GM23338 (cell line): ENCODE data around the gene GABARAPL1. TPM values are rescaled to one million over a fixed set of nuclear protein-coding genes. Genes with fewer than 3 reads are reported as not detected.

Experiments used
- ATAC-seq: fragments of 200-7000 bp; cut with Tn5 transposase; 3 replicates; pipeline ENCODE4 v1.9.1; 2020
- DNase-seq: peaks from one replicate; pipeline ENCODE4 v3.0.0-alpha.2; 2015; ENCODE audit warnings: low spot score
- H2AFZ ChIP-seq: fragments of 200-600 bp; sonication (generic); 2 replicates; pipeline ENCODE4 v1.8.0; 2016; ENCODE audit warnings: antibody characterized with exemption, mild to moderate bottlenecking, moderate library complexity
- H3F3A ChIP-seq: fragments of 200-600 bp; sonication (generic); replicated peaks from 2 replicates; pipeline ENCODE4 v1.8.0; 2017; ENCODE audit warnings: antibody characterized with exemption, mixed run types, low read depth
- H3K27ac ChIP-seq: fragments of 200-600 bp; sonication (generic); 2 replicates; pipeline ENCODE4 v1.6.1; 2016; ENCODE audit warnings: low read depth
- H3K27me3 ChIP-seq: fragments of 200-600 bp; sonication (generic); 2 replicates; pipeline ENCODE4 v1.8.0; 2016; ENCODE audit warnings: mild to moderate bottlenecking, mixed run types, moderate library complexity; ENCODE audit not compliant: insufficient read depth
- H3K36me3 ChIP-seq: fragments of 200-600 bp; sonication (generic); 2 replicates; pipeline ENCODE4 v1.8.0; 2016; ENCODE audit warnings: mild to moderate bottlenecking; ENCODE audit not compliant: insufficient read depth
- H3K4me1 ChIP-seq: fragments of 200-600 bp; sonication (generic); 2 replicates; pipeline ENCODE4 v1.8.0; 2016; ENCODE audit warnings: mild to moderate bottlenecking, moderate library complexity; ENCODE audit not compliant: insufficient read depth
- H3K4me2 ChIP-seq: fragments of 200-600 bp; sonication (generic); 2 replicates; pipeline ENCODE4 v1.7.1; 2017; ENCODE audit warnings: mixed run types
- H3K4me3 ChIP-seq: fragments of 200-600 bp; sonication (generic); 2 replicates; pipeline ENCODE4 v1.6.1; 2016; ENCODE audit warnings: mixed run types
- H3K79me2 ChIP-seq: fragments of 200-600 bp; sonication (generic); replicated peaks from 2 replicates; pipeline ENCODE4 v1.8.0; 2017; ENCODE audit warnings: mild to moderate bottlenecking; ENCODE audit not compliant: insufficient read depth
- H3K9me2 ChIP-seq: fragments of 200-600 bp; sonication (generic); 2 replicates; pipeline ENCODE4 v1.8.0; 2017; ENCODE audit not compliant: insufficient read depth
- H4K20me1 ChIP-seq: fragments of 200-600 bp; sonication (generic); replicated peaks from 2 replicates; pipeline ENCODE4 v1.8.0; 2017; ENCODE audit warnings: mild to moderate bottlenecking; ENCODE audit not compliant: insufficient read depth
- H3K27ac Mint-ChIP-seq: 2 replicates; pipeline ENCODE4 v1.8.0; 2020; ENCODE audit warnings: inconsistent platforms, mild to moderate bottlenecking, moderate library complexity, mixed read lengths
- H3K27me3 Mint-ChIP-seq: 3 replicates; pipeline ENCODE4 v1.8.0; 2022; ENCODE audit warnings: low read depth, mild to moderate bottlenecking, moderate library complexity, mixed read lengths, inconsistent platforms; ENCODE audit not compliant: insufficient read depth, poor library complexity
- H3K36me3 Mint-ChIP-seq: 3 replicates; pipeline ENCODE4 v1.8.0; 2021; ENCODE audit warnings: low read depth, mild to moderate bottlenecking, inconsistent platforms, moderate library complexity, mixed read lengths
- H3K4me1 Mint-ChIP-seq: 3 replicates; pipeline ENCODE4 v1.8.0; 2020; ENCODE audit warnings: mild to moderate bottlenecking, inconsistent platforms, mixed read lengths
- H3K4me3 Mint-ChIP-seq: 3 replicates; pipeline ENCODE4 v1.8.0; 2021; ENCODE audit warnings: moderate library complexity, mild to moderate bottlenecking, inconsistent platforms, mixed read lengths
- H3K9me3 Mint-ChIP-seq: 3 replicates; pipeline ENCODE4 v1.8.0; 2020; ENCODE audit warnings: moderate library complexity, mild to moderate bottlenecking, inconsistent platforms, mixed read lengths
- CREB1 ChIP-seq: fragments of 250-450 bp; sonication (Bioruptor Pico); IDR thresholded peaks from 2 replicates; pipeline ENCODE4 v1.5.0; 2020; ENCODE audit warnings: low read depth, mild to moderate bottlenecking, moderate library complexity
- CTCF ChIP-seq, 2 experiments: fragments of 200-600 bp in 1 of 2; sonication (generic) in 1 of 2; conservative IDR thresholded peaks; 2 replicates each; pipeline versions ENCODE4 v1.5.1 to v1.6.1; 2016 to 2017; ENCODE audit warnings: antibody characterized with exemption in 2 of 2, low read depth in 2 of 2, mild to moderate bottlenecking in 2 of 2, moderate library complexity in 1 of 2
- ETS1 ChIP-seq: IDR thresholded peaks from 2 replicates; pipeline ENCODE4 v1.6.1; 2016; ENCODE audit warnings: antibody characterized with exemption
- EZH2 ChIP-seq: fragments of 200-600 bp; sonication (generic); IDR thresholded peaks from one replicate; pipeline ENCODE4 v1.8.0; 2017; ENCODE audit warnings: antibody characterized with exemption, mild to moderate bottlenecking, low read depth; ENCODE audit not compliant: unreplicated experiment
- EZH2phosphoT487 ChIP-seq: fragments of 200-600 bp; sonication (generic); IDR thresholded peaks from one replicate; pipeline ENCODE4 v1.8.1; 2018; ENCODE audit warnings: antibody characterized with exemption; ENCODE audit not compliant: unreplicated experiment
- JUNB ChIP-seq: IDR thresholded peaks from one replicate; pipeline ENCODE4 v1.6.1; 2016; ENCODE audit warnings: antibody characterized with exemption; ENCODE audit not compliant: unreplicated experiment
- NANOG ChIP-seq: IDR thresholded peaks from 2 replicates; pipeline ENCODE4 v1.6.1; 2016; ENCODE audit warnings: antibody characterized with exemption, borderline replicate concordance
- POLR2AphosphoS5 ChIP-seq: IDR thresholded peaks from 2 replicates; pipeline ENCODE4 v1.6.1; 2016; ENCODE audit warnings: antibody characterized with exemption, low read depth
- REST ChIP-seq: IDR thresholded peaks from one replicate; pipeline ENCODE4 v1.6.1; 2018; ENCODE audit warnings: antibody characterized with exemption; ENCODE audit not compliant: unreplicated experiment
- STAT1 ChIP-seq: IDR thresholded peaks from one replicate; pipeline ENCODE4 v1.6.1; 2016; ENCODE audit warnings: antibody characterized with exemption; ENCODE audit not compliant: unreplicated experiment
- ZNF114 ChIP-seq: fragments of 250-450 bp; sonication (Bioruptor Pico); IDR thresholded peaks from 2 replicates; pipeline ENCODE4 v1.5.0; 2020; ENCODE audit warnings: mild to moderate bottlenecking, moderate library complexity
- ZNF331 ChIP-seq: fragments of 250-450 bp; sonication (Bioruptor Pico); IDR thresholded peaks from 2 replicates; pipeline ENCODE4 v1.5.0; 2020; ENCODE audit warnings: low read depth, mild to moderate bottlenecking, moderate library complexity
- ZNF462 ChIP-seq: fragments of 250-450 bp; sonication (Bioruptor Pico); IDR thresholded peaks from 2 replicates; pipeline ENCODE4 v1.5.0; 2020; ENCODE audit warnings: mild to moderate bottlenecking, moderate library complexity
- polyA plus RNA-seq: library from polyadenylated mRNA; unstranded; fragments of >200 nt; fragmentation: Nextera tagmentation; extraction: Ambion mirVana; gene quantifications from 2 replicates; pipeline ENCODE4 v1.2.1, GENCODE V29; 2016
- total RNA-seq: library from RNA; depleted of rRNA; stranded (reverse); fragments of >200 nt; shearing (Covaris generic); gene quantifications from 2 replicates; pipeline ENCODE4 v1.2.3, GENCODE V29; 2014

The GABARAPL1 gene
- total and polyA plus RNA-seq, 2 experiments from 2014 or later = 35.7 to 77.8 TPM

GRCh38 chr12:10242539-10242938 is 29.9 kb downstream of the GABARAPL1 start:
- no peak overlapping the region for H3K27ac ChIP-seq
- peaks cover 2% of the 10 kb centered on the region; the same call in 1 of the 3 replicates for H3K36me3 Mint-ChIP-seq
- H3K9me3 Mint-ChIP-seq = peaks cover 4% of the 10 kb centered on the region; the same call in 1 of the 3 replicates
- no peak overlapping the region for H2AFZ ChIP-seq
- no peaks in the 10 kb centered on the region for H3K27me3 ChIP-seq
- H4K20me1 ChIP-seq = no peaks in the 10 kb centered on the region
- H3K4me1 Mint-ChIP-seq = peaks cover 15% of the 10 kb centered on the region
- H3K79me2 ChIP-seq = no peaks in the 10 kb centered on the region
- no peak for ATAC-seq
- no peaks in the 10 kb centered on the region for H3K9me2 ChIP-seq
- H3K4me1 ChIP-seq = peaks cover 19% of the 10 kb centered on the region
- H3F3A ChIP-seq = no peaks in the 10 kb centered on the region
- TF ChIP-seq CTCF (conservative IDR thresholded peaks at IDR 0.05; ENCODE audit: low read depth in 2 of 2) = no peak
- TF ChIP-seq EZH2phosphoT487 = no peak
- no peak for TF ChIP-seq CREB1
- TF ChIP-seq EZH2 = no peak
- TF ChIP-seq POLR2AphosphoS5 = no peak
- TF ChIP-seq REST = no peak
- TF ChIP-seq ETS1 = no peak
- TF ChIP-seq ZNF462 (CRISPR knock-in tag) = no peak
- no peak for TF ChIP-seq NANOG
- no peak for TF ChIP-seq ZNF331 (CRISPR knock-in tag)
- TF ChIP-seq ZNF114 (CRISPR knock-in tag) = no peak
- no peak for TF ChIP-seq STAT1
- TF ChIP-seq JUNB = no peak
- H3K4me2 ChIP-seq = no peak overlapping the region
- H3K27ac Mint-ChIP-seq = no peak overlapping the region
- no peak overlapping the region for H3K4me3 Mint-ChIP-seq
- no peak overlapping the region for H3K4me3 ChIP-seq
- H3K36me3 ChIP-seq = no peaks in the 10 kb centered on the region
- no peaks in the 10 kb centered on the region for H3K27me3 Mint-ChIP-seq
- DNase-seq = no peak
